ENCODE measurements around the gene PAPOLB.
A peak's percentile ranks its signal among the peaks of the same experiment; 100 is the strongest.
"Not testable (repeated sequence)": the region's sequence is repeated elsewhere in the genome, so short reads cannot be mapped to it uniquely, and the experiment has no call there.

The PAPOLB gene

GRCh38 chr7:4861673-4862072 is at the start of gene PAPOLB:
PAPOLB (minus strand) TSS chr7:4862030; CDS start chr7:4861810, 220 bp downstream.
- no peak for TF ChIP-seq JUND (IDR thresholded peaks at IDR 0.05; ENCODE audit: low read depth)
- DNase-seq (ENCODE audit: low read depth in 1 of 2, low spot score in 1 of 2): no peak
- in situ Hi-C loops (cut with HindIII; ENCODE audit: low pct_unique_long_range_greater_than_20kb, low sequenced_read_pairs): no loop called here

- TF ChIP-seq JUND (IDR thresholded peaks at IDR 0.05; ENCODE audit: low read depth): no peak
- in situ Hi-C loops (cut with HindIII; ENCODE audit: low pct_unique_long_range_greater_than_20kb, low sequenced_read_pairs): no loop called here
Observed at GRCh38 chr7:4911111-4911828, 49.4 kb upstream of the PAPOLB start.

GRCh38 chr7:4906682-4907081 is 44.9 kb upstream of the PAPOLB start:
- peak in 1 of 2 experiments; percentile 57 for DNase-seq (ENCODE audit: low read depth in 1 of 2, low spot score in 1 of 2)
- TF ChIP-seq JUND (IDR thresholded peaks at IDR 0.05; ENCODE audit: low read depth): no peak
- in situ Hi-C loops (cut with HindIII; ENCODE audit: low pct_unique_long_range_greater_than_20kb, low sequenced_read_pairs): no loop called here

More at GRCh38 chr7:4911111-4911828, 49.4 kb upstream of the PAPOLB start:
- no peak for DNase-seq (ENCODE audit: low read depth in 1 of 2, low spot score in 1 of 2)

- no peak for DNase-seq (ENCODE audit: low read depth in 1 of 2, low spot score in 1 of 2)
- in situ Hi-C loops (cut with HindIII; ENCODE audit: low pct_unique_long_range_greater_than_20kb, low sequenced_read_pairs): no loop called here
- no peak for TF ChIP-seq JUND (IDR thresholded peaks at IDR 0.05; ENCODE audit: low read depth)
Observed at GRCh38 chr7:4905171-4905570, 43.3 kb upstream of the PAPOLB start.

GRCh38 chr7:4904346-4904745 is 42.5 kb upstream of the PAPOLB start:
- TF ChIP-seq JUND (IDR thresholded peaks at IDR 0.05; ENCODE audit: low read depth): no peak
- no peak for DNase-seq (ENCODE audit: low read depth in 1 of 2, low spot score in 1 of 2)
- in situ Hi-C loops (cut with HindIII; ENCODE audit: low pct_unique_long_range_greater_than_20kb, low sequenced_read_pairs): no loop called here

- in situ Hi-C loops (cut with HindIII; ENCODE audit: low pct_unique_long_range_greater_than_20kb, low sequenced_read_pairs): no loop called here
Observed at GRCh38 chr7:4895766-4896165, 33.9 kb upstream of the PAPOLB start.

GRCh38 chr7:4894482-4894881 is 32.7 kb upstream of the PAPOLB start:
- TF ChIP-seq JUND (IDR thresholded peaks at IDR 0.05; ENCODE audit: low read depth): no peak
- in situ Hi-C loops (cut with HindIII; ENCODE audit: low pct_unique_long_range_greater_than_20kb, low sequenced_read_pairs): no loop called here
- DNase-seq (ENCODE audit: low read depth in 1 of 2, low spot score in 1 of 2): no peak

More at GRCh38 chr7:4895766-4896165, 33.9 kb upstream of the PAPOLB start:
- TF ChIP-seq JUND (IDR thresholded peaks at IDR 0.05; ENCODE audit: low read depth): no peak
- DNase-seq (ENCODE audit: low read depth in 1 of 2, low spot score in 1 of 2): no peak

GRCh38 chr7:4893929-4894475 is 32.2 kb upstream of the PAPOLB start:
- in situ Hi-C loops (cut with HindIII; ENCODE audit: low pct_unique_long_range_greater_than_20kb, low sequenced_read_pairs): no loop called here
- no peak for TF ChIP-seq JUND (IDR thresholded peaks at IDR 0.05; ENCODE audit: low read depth)
- DNase-seq (ENCODE audit: low read depth in 1 of 2, low spot score in 1 of 2): no peak

- DNase-seq (ENCODE audit: low read depth in 1 of 2, low spot score in 1 of 2); in situ Hi-C loops (cut with HindIII; ENCODE audit: low pct_unique_long_range_greater_than_20kb, low sequenced_read_pairs): not testable (repeated sequence)
Observed at GRCh38 chr7:4893188-4893587, 31.4 kb upstream of the PAPOLB start.

GRCh38 chr7:4891522-4891921 is 29.7 kb upstream of the PAPOLB start:
- in situ Hi-C loops (cut with HindIII; ENCODE audit: low pct_unique_long_range_greater_than_20kb, low sequenced_read_pairs); DNase-seq (ENCODE audit: low read depth in 1 of 2, low spot score in 1 of 2): not testable (repeated sequence)

- in situ Hi-C loops (cut with HindIII; ENCODE audit: low pct_unique_long_range_greater_than_20kb, low sequenced_read_pairs): no loop called here
- no peak for DNase-seq (ENCODE audit: low read depth in 1 of 2, low spot score in 1 of 2)
- no peak for TF ChIP-seq JUND (IDR thresholded peaks at IDR 0.05; ENCODE audit: low read depth)
Observed at GRCh38 chr7:4889682-4890081, 27.9 kb upstream of the PAPOLB start.

GRCh38 chr7:4888161-4888560 is 26.3 kb upstream of the PAPOLB start:
- TF ChIP-seq JUND (IDR thresholded peaks at IDR 0.05; ENCODE audit: low read depth): peak; percentile 20; the same call in 1 of the 2 replicates
- in situ Hi-C loops (cut with HindIII; ENCODE audit: low pct_unique_long_range_greater_than_20kb, low sequenced_read_pairs): no loop called here
- DNase-seq (ENCODE audit: low read depth in 1 of 2, low spot score in 1 of 2): peak in 1 of 2 experiments; percentile 76

- in situ Hi-C loops (cut with HindIII; ENCODE audit: low pct_unique_long_range_greater_than_20kb, low sequenced_read_pairs): no loop called here
- TF ChIP-seq JUND (IDR thresholded peaks at IDR 0.05; ENCODE audit: low read depth): no peak
- no peak for DNase-seq (ENCODE audit: low read depth in 1 of 2, low spot score in 1 of 2)
Observed at GRCh38 chr7:4886671-4887070, 24.8 kb upstream of the PAPOLB start.

All from T47D (cell line).